Mucosa of gallbladder (tissue), 1 donor: ENCODE data around the gene COPE. TPM values are rescaled to one million over a fixed set of nuclear protein-coding genes. Genes with fewer than 3 reads are reported as not detected.
A peak's percentile ranks its signal among the peaks of the same experiment; 100 is the strongest.

ENCODE experiments used
- DNase-seq: peaks from one replicate; pipeline ENCODE4 v3.0.0-alpha.2; 2020; ENCODE audit warnings: low spot score
- total RNA-seq: library from RNA; stranded (reverse); gene quantifications from one replicate; pipeline ENCODE4 v1.2.1, GENCODE V29; 2021
- donor health status: DM: no; HTN: no; CAD: no.

COPE gene
- total RNA-seq, 1 donor from 2014 or later, result 183 TPM

- no peak for DNase-seq
Observed at GRCh38 chr19:18868380-18869022, 50.7 kb downstream of the COPE start.

- no peak for DNase-seq
Observed at GRCh38 chr19:18867751-18868150, 51.4 kb downstream of the COPE start.

GRCh38 chr19:18867199-18867598, 52.0 kb downstream of the COPE start:
- no peak for DNase-seq

GRCh38 chr19:18866800-18867123, 52.4 kb downstream of the COPE start:
- DNase-seq, result no peak

- DNase-seq, result peak; percentile 38
Observed at GRCh38 chr19:18865973-18866799, 53.0 kb downstream of the COPE start.

- DNase-seq, result no peak
Observed at GRCh38 chr19:18865106-18865972, 53.8 kb downstream of the COPE start.

GRCh38 chr19:18863843-18864362, 55.3 kb downstream of the COPE start:
- no peak for DNase-seq

GRCh38 chr19:18862976-18863842, 56.0 kb downstream of the COPE start:
- DNase-seq, result no peak

- no peak for DNase-seq
Observed at GRCh38 chr19:18861917-18862316, 57.3 kb downstream of the COPE start.

- DNase-seq, result no peak
Observed at GRCh38 chr19:18861235-18861634, 58.0 kb downstream of the COPE start.

- DNase-seq, result no peak
Observed at GRCh38 chr19:18860725-18861124, 58.5 kb downstream of the COPE start.

GRCh38 chr19:18860302-18860700, 58.9 kb downstream of the COPE start:
- DNase-seq, result no peak

- no peak for DNase-seq
Observed at GRCh38 chr19:18859676-18860301, 59.4 kb downstream of the COPE start.

- no peak for DNase-seq
Observed at GRCh38 chr19:18858906-18859646, 60.1 kb downstream of the COPE start.

GRCh38 chr19:18857223-18857622, 62.0 kb downstream of the COPE start:
- no peak for DNase-seq

- no peak for DNase-seq
Observed at GRCh38 chr19:18856385-18857126, 62.6 kb downstream of the COPE start.

- DNase-seq, result no peak
Observed at GRCh38 chr19:18855647-18856384, 63.4 kb downstream of the COPE start.

- DNase-seq, result no peak
Observed at GRCh38 chr19:18854982-18855381, 64.2 kb downstream of the COPE start.
